ENCODE measurements around the gene VEGFA.
A peak's percentile ranks its signal among the peaks of the same experiment; 100 is the strongest.

The VEGFA gene

GRCh38 chr6:43769526-43770371, at the start of gene VEGFA:
TSS of gene VEGFA (plus strand) at chr6:43770211.
- DNase-seq (ENCODE audit: low read depth in 2 of 2): peak; percentile 90 to 91

GRCh38 chr6:43720999-43721398, 49.0 kb upstream of the VEGFA start:
- DNase-seq (ENCODE audit: low read depth in 2 of 2): no peak

- DNase-seq (ENCODE audit: low read depth in 2 of 2): no peak
These were observed 47.0 kb upstream of the VEGFA start for GRCh38 chr6:43722920-43723545.

GRCh38 chr6:43723737-43724295, 46.2 kb upstream of the VEGFA start:
- peak; percentile 58 to 62 for DNase-seq (ENCODE audit: low read depth in 2 of 2)

GRCh38 chr6:43724354-43724753, 45.7 kb upstream of the VEGFA start:
- no peak for DNase-seq (ENCODE audit: low read depth in 2 of 2)

- peak; percentile 52 to 62 for DNase-seq (ENCODE audit: low read depth in 2 of 2)
These were observed 44.9 kb upstream of the VEGFA start for GRCh38 chr6:43724914-43725642.

GRCh38 chr6:43725643-43726580, 44.1 kb upstream of the VEGFA start:
- DNase-seq (ENCODE audit: low read depth in 2 of 2): no peak

- no peak for DNase-seq (ENCODE audit: low read depth in 2 of 2)
These were observed 42.4 kb upstream of the VEGFA start for GRCh38 chr6:43727634-43728033.

- no peak for DNase-seq (ENCODE audit: low read depth in 2 of 2)
These were observed 41.4 kb upstream of the VEGFA start for GRCh38 chr6:43728586-43728985.

- DNase-seq (ENCODE audit: low read depth in 2 of 2): no peak
These were observed 40.5 kb upstream of the VEGFA start for GRCh38 chr6:43729537-43729936.

GRCh38 chr6:43730634-43731033, 39.4 kb upstream of the VEGFA start:
- DNase-seq (ENCODE audit: low read depth in 2 of 2): no peak

GRCh38 chr6:43733471-43734293, 36.3 kb upstream of the VEGFA start:
- DNase-seq (ENCODE audit: low read depth in 2 of 2): peak in 1 of 2 donors; percentile 14

GRCh38 chr6:43734294-43734665, 35.7 kb upstream of the VEGFA start:
- no peak for DNase-seq (ENCODE audit: low read depth in 2 of 2)

- DNase-seq (ENCODE audit: low read depth in 2 of 2): no peak
These were observed 34.3 kb upstream of the VEGFA start for GRCh38 chr6:43735642-43736199.

GRCh38 chr6:43736211-43736786, 33.7 kb upstream of the VEGFA start:
- no peak for DNase-seq (ENCODE audit: low read depth in 2 of 2)

- no peak for DNase-seq (ENCODE audit: low read depth in 2 of 2)
These were observed 33.2 kb upstream of the VEGFA start for GRCh38 chr6:43736844-43737243.

- no peak for DNase-seq (ENCODE audit: low read depth in 2 of 2)
These were observed 32.5 kb upstream of the VEGFA start for GRCh38 chr6:43737272-43738081.

GRCh38 chr6:43738267-43738676, 31.7 kb upstream of the VEGFA start:
- no peak for DNase-seq (ENCODE audit: low read depth in 2 of 2)
